ENCODE results near the gene VPS45.
A peak's percentile ranks its signal among the peaks of the same experiment; 100 is the strongest.

Gene VPS45

GRCh38 chr1:150162862-150163706 is 95.5 kb downstream of the VPS45 start (continued):
- no peak for TF ChIP-seq ZNF148 (tag by site-specific recombination; IDR thresholded peaks at IDR 0.05; ENCODE audit: borderline replicate concordance)
- TF ChIP-seq ZNF121 (tag by site-specific recombination; IDR thresholded peaks at IDR 0.05) = no peak
- TF ChIP-seq ZBTB10 (tag by site-specific recombination; IDR thresholded peaks at IDR 0.05) = no peak
- no peak for TF ChIP-seq ZNF776 (tag by site-specific recombination; IDR thresholded peaks at IDR 0.05; ENCODE audit: borderline replicate concordance)
- no peak for TF ChIP-seq ZNF23 (tag by site-specific recombination; IDR thresholded peaks at IDR 0.05; ENCODE audit: borderline replicate concordance)
- TF ChIP-seq ZNF518A (tag by site-specific recombination; conservative IDR thresholded peaks at IDR 0.05; ENCODE audit: low read depth) = no peak
- TF ChIP-seq ZNF16 (tag by site-specific recombination; IDR thresholded peaks at IDR 0.05; ENCODE audit: low read depth) = no peak
- TF ChIP-seq ZNF311 (tag by site-specific recombination; IDR thresholded peaks at IDR 0.05; ENCODE audit: borderline replicate concordance) = no peak
- TF ChIP-seq WT1 (tag by site-specific recombination; IDR thresholded peaks at IDR 0.05) = peak; percentile 79
- no peak for TF ChIP-seq ZNF426 (tag by site-specific recombination; IDR thresholded peaks at IDR 0.05)
- TF ChIP-seq ZNF600 (tag by site-specific recombination; IDR thresholded peaks at IDR 0.05) = 0 out of 2 replicates have a peak, but pooled peaks have one; percentile 77
- TF ChIP-seq ZNF214 (tag by site-specific recombination; IDR thresholded peaks at IDR 0.05; ENCODE audit: borderline replicate concordance) = no peak
- TF ChIP-seq ZNF10 (tag by site-specific recombination; IDR thresholded peaks at IDR 0.05) = no peak
- TF ChIP-seq SCRT1 (tag by site-specific recombination; IDR thresholded peaks at IDR 0.05; ENCODE audit: borderline replicate concordance) = no peak
- TF ChIP-seq HOXC10 (CRISPR knock-in tag; IDR thresholded peaks at IDR 0.05) = no peak
- TF ChIP-seq ZNF404 (tag by site-specific recombination; IDR thresholded peaks at IDR 0.05) = no peak
- no peak for TF ChIP-seq ZNF76 (tag by site-specific recombination; IDR thresholded peaks at IDR 0.05; ENCODE audit: borderline replicate concordance, low read depth)
- no peak for TF ChIP-seq BCL11B (tag by site-specific recombination; IDR thresholded peaks at IDR 0.05; ENCODE audit: low read depth)
- no peak for TF ChIP-seq PRDM4 (tag by site-specific recombination; IDR thresholded peaks at IDR 0.05)
- no peak for TF ChIP-seq GFI1B (tag by site-specific recombination; IDR thresholded peaks at IDR 0.05)
- no peak for TF ChIP-seq ZNF133 (tag by site-specific recombination; IDR thresholded peaks at IDR 0.05)
- TF ChIP-seq ZNF335 (tag by site-specific recombination; conservative IDR thresholded peaks at IDR 0.05) = peak; percentile 49
- TF ChIP-seq INSM2 (tag by site-specific recombination; IDR thresholded peaks at IDR 0.05) = peak; percentile 98
- no peak for TF ChIP-seq ZNF707 (tag by site-specific recombination; IDR thresholded peaks at IDR 0.05)
- no peak for TF ChIP-seq ZNF266 (tag by site-specific recombination; IDR thresholded peaks at IDR 0.05; ENCODE audit: low read depth)
